NB4 (cell line): ENCODE measurements around the gene PCSK5.
"Not testable (repeated sequence)": the region's sequence is repeated elsewhere in the genome, so short reads cannot be mapped to it uniquely, and the experiment has no call there.

Experiments used
- DNase-seq: peaks from one replicate; pipeline ENCODE4 v3.0.0; 2010; ENCODE audit warnings: low read depth
- H3K4me3 ChIP-seq: one replicate; pipeline ENCODE4 v1.5.1; 2011; ENCODE audit warnings: mild to moderate bottlenecking, low read depth, low read length, moderate library complexity
- CTCF ChIP-seq: IDR thresholded peaks from one replicate; pipeline ENCODE4 v1.5.1; 2012; ENCODE audit warnings: low read depth, low read length
- MAX ChIP-seq: IDR thresholded peaks from 2 replicates; pipeline ENCODE4 v1.6.1; 2011; ENCODE audit warnings: low read depth, low read length
- MYC ChIP-seq: IDR thresholded peaks from 2 replicates; pipeline ENCODE4 v1.6.1; 2011; ENCODE audit warnings: low read depth, low read length
- POLR2A ChIP-seq: IDR thresholded peaks from 2 replicates; pipeline ENCODE4 v1.6.1; 2011; ENCODE audit warnings: mild to moderate bottlenecking; ENCODE audit not compliant: insufficient read length; ENCODE audit errors: extremely low read depth

Gene PCSK5

GRCh38 chr9:75892216-75892911 is 1.9 kb downstream of the PCSK5 start:
- H3K4me3 ChIP-seq = no peak overlapping the region
- TF ChIP-seq MAX = no peak
- no peak for TF ChIP-seq CTCF
- no peak for TF ChIP-seq POLR2A
- no peak for TF ChIP-seq MYC
- DNase-seq = no peak

- no peak for TF ChIP-seq POLR2A
- TF ChIP-seq MAX = no peak
- no peak for TF ChIP-seq MYC
- TF ChIP-seq CTCF = no peak
- DNase-seq = no peak
- H3K4me3 ChIP-seq = no peak overlapping the region
Observed at GRCh38 chr9:75893106-75893505, 2.6 kb downstream of the PCSK5 start.

GRCh38 chr9:75894566-75894965 is 4.1 kb downstream of the PCSK5 start:
- TF ChIP-seq MYC = no peak
- no peak for TF ChIP-seq POLR2A
- TF ChIP-seq CTCF = no peak
- TF ChIP-seq MAX = no peak
- no peak overlapping the region for H3K4me3 ChIP-seq
- DNase-seq = no peak

- TF ChIP-seq CTCF = no peak
- no peak for TF ChIP-seq MYC
- TF ChIP-seq MAX = no peak
- no peak for TF ChIP-seq POLR2A
- DNase-seq = no peak
- H3K4me3 ChIP-seq = no peak overlapping the region
Observed at GRCh38 chr9:75895112-75895511, 4.6 kb downstream of the PCSK5 start.

- H3K4me3 ChIP-seq = no peak overlapping the region
- TF ChIP-seq CTCF (no peak), POLR2A (no peak), MAX (no peak), MYC (no peak)
- no peak for DNase-seq
Observed at GRCh38 chr9:75896193-75896592, 5.7 kb downstream of the PCSK5 start.

- not testable (repeated sequence) for DNase-seq, H3K4me3 ChIP-seq
Observed at GRCh38 chr9:75900893-75901524, 10.5 kb downstream of the PCSK5 start.
